Esophagus squamous epithelium (tissue), 4 donors: ENCODE measurements around the gene CPEB3.

Experiments
- CTCF ChIP-seq, 6 experiments: fragments of 450-650 bp in 4 of 6; fragments of 200-600 bp in 2 of 6; sonication (generic) in 2 of 6; IDR thresholded peaks; one replicate each; pipeline ENCODE4 v1.5.1; 2016 to 2019; ENCODE audit warnings: antibody characterized with exemption in 6 of 6, mild to moderate bottlenecking in 4 of 6, moderate library complexity in 4 of 6
- POLR2A ChIP-seq, 4 donors: fragments of 450-650 bp; IDR thresholded peaks; one replicate each; pipeline ENCODE4 v1.6.1; 2017; ENCODE audit warnings: antibody characterized with exemption in 4 of 4, mild to moderate bottlenecking in 4 of 4, moderate library complexity in 3 of 4

- TF ChIP-seq CTCF (IDR thresholded peaks at IDR 0.05): no peak
- no peak for TF ChIP-seq POLR2A (IDR thresholded peaks at IDR 0.05)
Measured at GRCh38 chr10:92075829-92076228, 215.0 kb downstream of the CPEB3 start.
